OCI-LY1 (cell line): ENCODE measurements around the gene MICALL2.

ENCODE experiments used
- H2AFZ ChIP-seq: fragments of 200-600 bp; sonication (generic), shearing (Covaris generic); 2 replicates; pipeline ENCODE4 v1.6.0; 2014; ENCODE audit warnings: antibody characterized with exemption, mild to moderate bottlenecking, low read length
- H3F3A ChIP-seq: fragments of 200-600 bp; sonication (generic), shearing (Covaris generic); 2 replicates; pipeline ENCODE4 v1.6.0; 2014; ENCODE audit warnings: mild to moderate bottlenecking, antibody characterized with exemption, low read length, moderate library complexity; ENCODE audit not compliant: insufficient read depth
- H3K27ac ChIP-seq: fragments of 200-600 bp; sonication (generic); 2 replicates; pipeline ENCODE4 v1.5.1; 2014; ENCODE audit warnings: low read length, mixed run types, mild to moderate bottlenecking, low read depth; ENCODE audit not compliant: poor library complexity, severe bottlenecking
- H3K27me3 ChIP-seq: fragments of 200-600 bp; sonication (generic); 2 replicates; pipeline ENCODE4 v1.6.0; 2014; ENCODE audit warnings: antibody characterized with exemption, mild to moderate bottlenecking, low read length, moderate library complexity; ENCODE audit not compliant: insufficient read depth
- H3K36me3 ChIP-seq: fragments of 200-600 bp; sonication (generic); 2 replicates; pipeline ENCODE4 v1.6.1; 2014; ENCODE audit warnings: mild to moderate bottlenecking, antibody characterized with exemption, low read length, moderate library complexity, mixed read lengths; ENCODE audit not compliant: insufficient read depth
- H3K4me1 ChIP-seq: fragments of 200-600 bp; sonication (generic); 2 replicates; pipeline ENCODE4 v1.5.1; 2014; ENCODE audit warnings: mild to moderate bottlenecking, low read length, moderate library complexity; ENCODE audit not compliant: insufficient read depth, severe bottlenecking
- H3K4me2 ChIP-seq: fragments of 200-600 bp; sonication (generic), shearing (Covaris generic); 2 replicates; pipeline ENCODE4 v1.6.1; 2014; ENCODE audit warnings: low read length
- H3K4me3 ChIP-seq: fragments of 200-600 bp; sonication (generic); 2 replicates; pipeline ENCODE4 v1.5.1; 2014; ENCODE audit warnings: low read length, low read depth, mild to moderate bottlenecking, mixed read lengths; ENCODE audit not compliant: poor library complexity, severe bottlenecking
- H3K79me2 ChIP-seq: fragments of 200-600 bp; shearing (Covaris generic); 2 replicates; pipeline ENCODE4 v1.6.1; 2016; ENCODE audit warnings: mixed run types, low read length, mixed read lengths; ENCODE audit not compliant: insufficient read depth
- H3K9ac ChIP-seq: fragments of 200-600 bp; sonication (generic), shearing (Covaris generic); 2 replicates; pipeline ENCODE4 v1.6.1; 2014; ENCODE audit warnings: mild to moderate bottlenecking, low read length, mixed read lengths
- H3K9me2 ChIP-seq: fragments of 200-600 bp; sonication (generic), shearing (Covaris generic); 2 replicates; pipeline ENCODE4 v1.6.1; 2014; ENCODE audit warnings: low read depth, mild to moderate bottlenecking, low read length, mixed read lengths
- H3K9me3 ChIP-seq: fragments of 200-600 bp; shearing (Covaris generic); 2 replicates; pipeline ENCODE4 v1.6.1; 2014; ENCODE audit warnings: low read length, mixed read lengths
- H4K20me1 ChIP-seq: fragments of 200-600 bp; sonication (generic), shearing (Covaris generic); 2 replicates; pipeline ENCODE4 v1.6.0; 2016; ENCODE audit warnings: mild to moderate bottlenecking, low read length; ENCODE audit not compliant: insufficient read depth
- CTCF ChIP-seq: fragments of 200-600 bp; sonication (generic), shearing (Covaris generic); IDR thresholded peaks from 2 replicates; pipeline ENCODE4 v1.5.1; 2017; ENCODE audit warnings: mild to moderate bottlenecking, antibody characterized with exemption, low read length, moderate library complexity, mixed read lengths
- EZH2 ChIP-seq: fragments of 200-600 bp; sonication (generic), shearing (Covaris generic); IDR thresholded peaks from 2 replicates; pipeline ENCODE4 v1.8.0; 2017; ENCODE audit warnings: borderline replicate concordance, mixed run types, mild to moderate bottlenecking, antibody characterized with exemption, low read length, moderate library complexity, mixed read lengths

Gene MICALL2

GRCh38 chr7:1401011-1401410 lies 58.3 kb downstream of the MICALL2 start:
- Histone ChIP-seq H3K9me3 (no peaks in the 10 kb centered on the region), H3K27ac (no peak overlapping the region), H3K4me2 (no peak overlapping the region), H3K9ac (no peak overlapping the region), H3K4me3 (no peak overlapping the region), H3K9me2 (no peaks in the 10 kb centered on the region), H3K27me3 (peaks cover 9% of the 10 kb centered on the region; the same call in 1 of the 2 replicates), H3K79me2 (no peaks in the 10 kb centered on the region), H4K20me1 (no peaks in the 10 kb centered on the region), H2AFZ (no peak overlapping the region), H3F3A (no peaks in the 10 kb centered on the region), H3K36me3 (no peaks in the 10 kb centered on the region), H3K4me1 (no peaks in the 10 kb centered on the region)
- TF ChIP-seq EZH2 (no peak), CTCF (no peak)

GRCh38 chr7:1400371-1400770 lies 58.9 kb downstream of the MICALL2 start:
- Histone ChIP-seq H3K79me2 (no peaks in the 10 kb centered on the region), H2AFZ (no peak overlapping the region), H3K9ac (no peak overlapping the region), H3K27ac (no peak overlapping the region), H3K4me1 (no peaks in the 10 kb centered on the region), H3F3A (no peaks in the 10 kb centered on the region), H3K27me3 (peaks cover 9% of the 10 kb centered on the region; the same call in 1 of the 2 replicates), H4K20me1 (no peaks in the 10 kb centered on the region), H3K36me3 (no peaks in the 10 kb centered on the region), H3K9me3 (no peaks in the 10 kb centered on the region), H3K4me2 (no peak overlapping the region), H3K9me2 (no peaks in the 10 kb centered on the region), H3K4me3 (no peak overlapping the region)
- TF ChIP-seq EZH2 (no peak), CTCF (no peak)

GRCh38 chr7:1397491-1398327 lies 61.6 kb downstream of the MICALL2 start:
- H3K9me2 ChIP-seq: no peaks in the 10 kb centered on the region
- H3K9ac ChIP-seq: no peak overlapping the region
- H3K9me3 ChIP-seq: no peaks in the 10 kb centered on the region
- H3K4me2 ChIP-seq: no peak overlapping the region
- H2AFZ ChIP-seq: no peak overlapping the region
- no peaks in the 10 kb centered on the region for H3F3A ChIP-seq
- H3K4me1 ChIP-seq: no peaks in the 10 kb centered on the region
- no peaks in the 10 kb centered on the region for H4K20me1 ChIP-seq
- peaks cover 9% of the 10 kb centered on the region; the same call in 1 of the 2 replicates for H3K27me3 ChIP-seq
- H3K79me2 ChIP-seq: no peaks in the 10 kb centered on the region
- TF ChIP-seq CTCF: no peak
- H3K27ac ChIP-seq: no peak overlapping the region
- no peaks in the 10 kb centered on the region for H3K36me3 ChIP-seq
- H3K4me3 ChIP-seq: no peak overlapping the region
